Measurements from ENCODE around the gene CCR6.
"Not testable (repeated sequence)": the region's sequence is repeated elsewhere in the genome, so short reads cannot be mapped to it uniquely, and the experiment has no call there.

GRCh38 chr6:167180086-167180485 is 57.2 kb downstream of the CCR6 start:
- TF ChIP-seq CTCF, POLR2A (IDR thresholded peaks at IDR 0.05): not testable (repeated sequence)
